H1 (cell line): ENCODE results near the gene DHPS. TPM values are rescaled to one million over a fixed set of nuclear protein-coding genes. Genes with fewer than 3 reads are reported as not detected.

ENCODE experiments used
- CTCF ChIA-PET: fragments of 300-600 bp; sonication (Branson Sonifier 250); formaldehyde crosslinking; loops from one replicate; lab custom pipeline; 2021; ENCODE audit not compliant: partially characterized antibody; lab: Charles Lee
- POLR2A ChIA-PET: fragments of 300-600 bp; sonication (Branson Sonifier 250); formaldehyde crosslinking; loops from one replicate; lab custom pipeline; 2021; ENCODE audit warnings: inconsistent platforms; ENCODE audit not compliant: partially characterized antibody; lab: Charles Lee
- DNase-seq, 2 experiments: peaks; one replicate each; pipeline versions ENCODE4 v3.0.0 to v3.0.0-alpha.2; 2010 to 2022; ENCODE audit warnings: low spot score in 2 of 2, low read depth in 1 of 2, mixed read lengths in 1 of 2
- FAIRE-seq: peaks from 2 replicates; lab custom pipeline; 2011; peaks lifted over from hg19 to GRCh38; lab: Jason Lieb, UNC
- H2AFZ ChIP-seq: 2 replicates; pipeline ENCODE4 v1.8.1; 2012; ENCODE audit warnings: low read length, inconsistent platforms
- H2AK5ac ChIP-seq: 2 replicates; pipeline ENCODE4 v1.6.1; 2013; ENCODE audit warnings: low read depth, low read length
- H2BK120ac ChIP-seq: replicated peaks from 2 replicates; pipeline ENCODE3; 2013; ENCODE audit warnings: low read depth, low read length, inconsistent platforms
- H2BK12ac ChIP-seq: 2 replicates; pipeline ENCODE4 v1.6.1; 2013; ENCODE audit warnings: low read depth, low read length
- H2BK15ac ChIP-seq: 2 replicates; pipeline ENCODE4 v1.6.1; 2013; ENCODE audit warnings: low read length
- H2BK20ac ChIP-seq: 2 replicates; pipeline ENCODE4 v1.6.1; 2013; ENCODE audit warnings: low read length
- H2BK5ac ChIP-seq: 2 replicates; pipeline ENCODE4 v1.6.1; 2013; ENCODE audit warnings: low read depth, low read length
- H3K14ac ChIP-seq: 2 replicates; pipeline ENCODE4 v1.6.1; 2013; ENCODE audit warnings: inconsistent platforms; ENCODE audit not compliant: insufficient read length
- H3K18ac ChIP-seq: 2 replicates; pipeline ENCODE4 v1.6.1; 2013; ENCODE audit warnings: low read length; ENCODE audit errors: extremely low read depth
- H3K23ac ChIP-seq: 2 replicates; pipeline ENCODE4 v1.6.1; 2013; ENCODE audit warnings: inconsistent platforms; ENCODE audit not compliant: insufficient read length
- H3K23me2 ChIP-seq: 2 replicates; pipeline ENCODE4 v1.6.1; 2013; ENCODE audit warnings: low read depth, low read length
- H3K27ac ChIP-seq: 2 replicates; pipeline ENCODE4 v1.6.1; 2011; ENCODE audit warnings: low read depth, low read length, inconsistent platforms
- H3K27me3 ChIP-seq, 4 experiments: replicated peaks in 1 of 4; 1 replicate in 1 of 4; 2 replicates in 3 of 4; pipeline versions ENCODE4 v1.6.1 to v1.8.1; 2011 to 2013; ENCODE audit warnings: low read length in 3 of 4, mild to moderate bottlenecking in 3 of 4, inconsistent platforms in 2 of 4, mixed read lengths in 2 of 4, moderate library complexity in 1 of 4; ENCODE audit not compliant: control insufficient read depth in 3 of 4, insufficient read depth in 3 of 4; ENCODE audit errors: extremely low read depth in 1 of 4
- H3K36me3 ChIP-seq, 4 experiments: 2 replicates each; pipeline versions ENCODE4 v1.6.1 to v1.8.1; 2011 to 2013; ENCODE audit warnings: mild to moderate bottlenecking in 4 of 4, low read length in 3 of 4, moderate library complexity in 2 of 4, control low read depth in 1 of 4, inconsistent platforms in 1 of 4; ENCODE audit not compliant: insufficient read depth in 4 of 4, control insufficient read depth in 2 of 4
- H3K4ac ChIP-seq: replicated peaks from 2 replicates; pipeline ENCODE3; 2013; ENCODE audit warnings: low read length, low read depth, mixed read lengths, inconsistent platforms; ENCODE audit not compliant: insufficient read length
- H3K4me1 ChIP-seq, 4 experiments: replicated peaks in 1 of 4; 1 replicate in 1 of 4; 2 replicates in 3 of 4; pipeline versions ENCODE4 v1.6.1 to v1.8.1; 2011 to 2013; ENCODE audit warnings: low read length in 3 of 4, inconsistent platforms in 2 of 4, mixed read lengths in 1 of 4; ENCODE audit not compliant: insufficient read depth in 4 of 4, control insufficient read depth in 3 of 4
- H3K4me2 ChIP-seq, 2 experiments: 2 replicates each; pipeline versions ENCODE4 v1.6.1 to v1.8.1; 2011 to 2013; ENCODE audit warnings: low read depth in 2 of 2, low read length in 2 of 2, control low read depth in 1 of 2, inconsistent platforms in 1 of 2, mild to moderate bottlenecking in 1 of 2; ENCODE audit not compliant: insufficient read depth in 1 of 2
- H3K4me3 ChIP-seq, 4 experiments: fragments of 200-600, 300-600 bp in 1 of 4; sonication (generic), shearing (Covaris generic), sonication (Bioruptor Twin) in 1 of 4; 2 replicates each; pipeline versions ENCODE4 v1.5.1 to v1.8.1; 2011 to 2016; ENCODE audit warnings: low read length in 4 of 4, low read depth in 3 of 4, control low read depth in 2 of 4, inconsistent platforms in 2 of 4, mild to moderate bottlenecking in 2 of 4, mixed read lengths in 1 of 4, moderate library complexity in 1 of 4; ENCODE audit not compliant: insufficient read depth in 2 of 4; ENCODE audit errors: extremely low read depth in 1 of 4
- H3K56ac ChIP-seq: replicated peaks from 2 replicates; pipeline ENCODE3; 2013; ENCODE audit warnings: low read depth, mild to moderate bottlenecking, mixed read lengths, low read length, inconsistent platforms; ENCODE audit not compliant: insufficient read length
- H3K79me1 ChIP-seq: 2 replicates; pipeline ENCODE4 v1.6.1; 2013; ENCODE audit warnings: low read depth, low read length, control low read depth
- H3K79me2 ChIP-seq, 2 experiments: 2 replicates each; pipeline versions ENCODE4 v1.6.1 to v1.8.1; 2012 to 2013; ENCODE audit warnings: low read length in 2 of 2, mild to moderate bottlenecking in 2 of 2, inconsistent platforms in 1 of 2; ENCODE audit not compliant: insufficient read depth in 2 of 2, control insufficient read depth in 1 of 2
- H3K9ac ChIP-seq, 4 experiments: replicated peaks in 1 of 4; 1 replicate in 1 of 4; 2 replicates in 3 of 4; pipeline versions ENCODE4 v1.6.1 to v1.8.1; 2011 to 2013; ENCODE audit warnings: low read depth in 3 of 4, low read length in 3 of 4, control low read depth in 2 of 4, mild to moderate bottlenecking in 2 of 4, moderate library complexity in 2 of 4, inconsistent platforms in 1 of 4; ENCODE audit errors: extremely low read depth in 1 of 4
- H3K9me3 ChIP-seq, 2 experiments: 2 replicates each; pipeline versions ENCODE4 v1.6.1 to v1.8.1; 2012 to 2013; ENCODE audit warnings: mild to moderate bottlenecking in 2 of 2, moderate library complexity in 2 of 2, control low read depth in 1 of 2, inconsistent platforms in 1 of 2, low read depth in 1 of 2, low read length in 1 of 2, mixed read lengths in 1 of 2; ENCODE audit not compliant: insufficient read depth in 2 of 2
- H4K20me1 ChIP-seq, 2 experiments: replicated peaks in 1 of 2; 2 replicates each; pipeline versions ENCODE3 to v1.8.1; 2011 to 2013; ENCODE audit warnings: inconsistent platforms in 2 of 2, low read length in 2 of 2, mild to moderate bottlenecking in 1 of 2; ENCODE audit not compliant: insufficient read depth in 2 of 2, control insufficient read depth in 1 of 2
- H4K5ac ChIP-seq: 2 replicates; pipeline ENCODE4 v1.6.1; 2013; ENCODE audit warnings: low read length, low read depth, mixed read lengths, inconsistent platforms; ENCODE audit not compliant: insufficient read length
- H4K8ac ChIP-seq: 2 replicates; pipeline ENCODE4 v1.8.0; 2013; ENCODE audit warnings: mild to moderate bottlenecking, moderate library complexity, low read length, inconsistent platforms; ENCODE audit not compliant: insufficient read depth; ENCODE audit errors: extremely low read depth
- H4K91ac ChIP-seq: replicated peaks from 2 replicates; pipeline ENCODE3; 2013; ENCODE audit warnings: low read length, mixed read lengths, inconsistent platforms; ENCODE audit not compliant: insufficient read length
- BACH1 ChIP-seq: IDR thresholded peaks from 2 replicates; pipeline ENCODE4 v1.6.1; 2012; ENCODE audit warnings: low read length, improper control_type of control experiment
- CEBPB ChIP-seq: IDR thresholded peaks from 2 replicates; pipeline ENCODE4 v1.6.1; 2012; ENCODE audit warnings: low read depth, low read length
- CHD2 ChIP-seq: IDR thresholded peaks from 2 replicates; pipeline ENCODE4 v1.6.1; 2012; ENCODE audit warnings: low read length, improper control_type of control experiment
- CTBP2 ChIP-seq: IDR thresholded peaks from 2 replicates; pipeline ENCODE4 v1.7.0; 2011; ENCODE audit warnings: borderline replicate concordance, mild to moderate bottlenecking, moderate library complexity, mixed read lengths, low read length; ENCODE audit not compliant: insufficient read depth, insufficient read length
- EZH2 ChIP-seq: fragments of 200-600 bp; sonication (generic); IDR thresholded peaks from 2 replicates; pipeline ENCODE4 v1.7.1; 2012; ENCODE audit warnings: low read depth, mild to moderate bottlenecking, moderate library complexity, low read length, inconsistent platforms; ENCODE audit not compliant: severe bottlenecking
- HDAC2 ChIP-seq, 2 experiments: fragments of 300-600 bp in 1 of 2; sonication (generic) in 1 of 2; IDR thresholded peaks; 2 replicates each; pipeline ENCODE4 v1.6.1; 2011 to 2012; ENCODE audit warnings: low read depth in 2 of 2, low read length in 2 of 2, mild to moderate bottlenecking in 2 of 2, moderate library complexity in 2 of 2, borderline replicate concordance in 1 of 2, inconsistent platforms in 1 of 2
- NANOG ChIP-seq: IDR thresholded peaks from 2 replicates; pipeline ENCODE4 v1.6.1; 2011; ENCODE audit warnings: low read length, low read depth, mild to moderate bottlenecking, inconsistent platforms; ENCODE audit not compliant: insufficient read depth, poor library complexity, severe bottlenecking
- SIN3A ChIP-seq, 2 experiments: IDR thresholded peaks in 1 of 2; conservative IDR thresholded peaks in 1 of 2; 2 replicates each; pipeline ENCODE4 v1.6.1; 2011 to 2012; ENCODE audit warnings: low read length in 2 of 2, improper control_type of control experiment in 1 of 2, low read depth in 1 of 2, mild to moderate bottlenecking in 1 of 2
- SIRT6 ChIP-seq: IDR thresholded peaks from one replicate; pipeline ENCODE4 v1.7.1; 2012; ENCODE audit warnings: low read length, inconsistent platforms
- SP2 ChIP-seq: IDR thresholded peaks from 2 replicates; pipeline ENCODE4 v1.6.1; 2012; ENCODE audit warnings: mild to moderate bottlenecking, low read length, inconsistent platforms
- TBP ChIP-seq: IDR thresholded peaks from 2 replicates; pipeline ENCODE4 v1.6.1; 2011; ENCODE audit warnings: low read depth, low read length, improper control_type of control experiment
- WGBS, 2 experiments: shearing (Covaris generic) in 1 of 2; methylation state at CpG; one replicate each; pipeline versions ENCODE4 v1.1.6 to v1.1.7; 2013 to 2015; ENCODE audit warnings: low lambda C conversion rate in 2 of 2, mixed read lengths in 2 of 2, inconsistent platforms in 1 of 2, low coverage in 1 of 2, missing lambda C conversion rate in 1 of 2; ENCODE audit not compliant: insufficient replicate concordance in 2 of 2, insufficient coverage in 1 of 2, insufficient read length in 1 of 2; ENCODE audit errors: extremely low coverage in 1 of 2, missing lambda C conversion rate in 1 of 2; 5-methylcytosine and 5-hydroxymethylcytosine counted together
- polyA plus RNA-seq, 7 experiments: library from polyadenylated mRNA; depleted of rRNA in 3 of 7; stranded (reverse) in 5 of 7; unstranded in 2 of 7; fragments of >200 nt in 5 of 7; fragments of 200-250 nt in 2 of 7; gene quantifications; 1 replicate in 5 of 7; 2 replicates in 1 of 7; 4 replicates in 1 of 7; pipeline versions ENCODE4 v1.2.1 to v1.2.3, GENCODE V29; 2011 to 2013; ENCODE audit warnings: missing spikeins in 2 of 7, mixed read lengths in 2 of 7
- total RNA-seq: library from RNA; stranded (reverse); fragmentation: NEBNext Ultra II Directional; extraction: Animal tissue kit (Norgen Biotek cat#: 25700); gene quantifications from 2 replicates; pipeline ENCODE4 v1.2.1, GENCODE V29; 2021
- TF ChIP-seq, protein P1 (sequence below): IDR thresholded peaks from 2 replicates; pipeline ENCODE4 v1.6.1; 2012; ENCODE audit warnings: low read length, inconsistent platforms

Gene DHPS
- total and polyA plus RNA-seq, 2 of the 8 experiments (the other 6 are each of a cell fraction or from before 2014, with no cell fraction given) = 86.6 to 99.6 TPM

DNA sequence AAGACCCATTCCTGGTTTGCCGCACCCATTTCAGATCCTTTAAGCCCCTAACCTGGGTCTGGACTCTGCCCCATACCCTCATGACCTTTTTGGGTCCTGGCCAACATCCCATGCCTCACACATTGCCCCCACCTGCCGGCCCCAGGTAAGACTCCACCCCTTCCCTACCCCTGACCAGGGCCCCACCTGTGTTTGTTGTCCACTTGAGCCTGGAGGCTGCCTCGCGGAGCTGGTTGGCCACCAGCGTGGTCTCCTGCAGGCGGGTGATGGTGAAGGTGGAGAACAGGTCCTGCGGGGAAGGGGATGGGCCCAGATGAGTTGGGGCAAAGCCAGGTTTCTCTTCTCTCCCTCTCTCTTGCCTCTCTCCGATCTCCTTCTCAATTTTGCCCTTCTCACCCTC is 34.6 kb downstream of the DHPS start:
- Histone ChIP-seq H3K14ac (no peak overlapping the region), H3K4me1 (no peaks in the 10 kb centered on the region), H2AFZ (no peak overlapping the region), H3K23me2 (no peaks in the 10 kb centered on the region), H2BK5ac (no peak overlapping the region), H2BK12ac (no peak overlapping the region), H3K4ac (no peak overlapping the region), H3K36me3 (peaks cover 0 to 4% (median 0%) of the 10 kb centered on the region in 4 experiments; a peak in 2 of 8 replicates), H3K79me1 (no peaks in the 10 kb centered on the region), H3K27me3 (no peaks in the 10 kb centered on the region), H3K4me2 (no peak overlapping the region), H3K9me3 (peaks cover 0 to 4% of the 10 kb centered on the region in 2 experiments; a peak in 1 of 4 replicates), H2BK120ac (no peak overlapping the region), H3K79me2 (no peaks in the 10 kb centered on the region), H3K56ac (no peak overlapping the region), H4K91ac (no peak overlapping the region), H3K9ac (no peak overlapping the region; a peak in 1 of 7 replicates), H3K4me3 (no peak overlapping the region), H4K20me1 (no peaks in the 10 kb centered on the region), H3K27ac (no peak overlapping the region), H4K8ac (no peak overlapping the region), H4K5ac (no peak overlapping the region), H3K18ac (no peak overlapping the region), H2BK15ac (no peak overlapping the region), H3K23ac (no peak overlapping the region), H2BK20ac (no peak overlapping the region), H2AK5ac (no peak overlapping the region)
- CTCF ChIA-PET = interaction anchor here (0.7 to 1.2 kb wide), 6 partner anchors 10 to 324 kb away, joined by 3 to 5 read pairs (median 3); no protein-coding TSS in a partner anchor
- POLR2A ChIA-PET = interaction anchor here (0.6 to 2.5 kb wide), 8 partner anchors 9 to 208 kb away, joined by 3 to 9 read pairs (median 3); partner anchors contain the start of genes DHPS, ZNF490 and ZNF791
- no peak for FAIRE-seq
- no peak for DNase-seq
- 77% methylated on average over 6 of the region's 8 CpGs; no CpG with 5 or more reads in 1 of the 2 experiments for WGBS, 2 experiments
- TF ChIP-seq SIRT6 = no peak
- no peak for TF ChIP-seq TBP
- no peak for TF ChIP-seq CEBPB
- no peak for TF ChIP-seq HDAC2 (IDR thresholded peaks at IDR 0.05; ENCODE audit: borderline replicate concordance in 1 of 2, low read depth in 2 of 2, low read length in 2 of 2)
- no peak for TF ChIP-seq SP2
- TF ChIP-seq CHD2 = no peak
- no peak for TF ChIP-seq BACH1
- TF ChIP-seq, protein P1, sequence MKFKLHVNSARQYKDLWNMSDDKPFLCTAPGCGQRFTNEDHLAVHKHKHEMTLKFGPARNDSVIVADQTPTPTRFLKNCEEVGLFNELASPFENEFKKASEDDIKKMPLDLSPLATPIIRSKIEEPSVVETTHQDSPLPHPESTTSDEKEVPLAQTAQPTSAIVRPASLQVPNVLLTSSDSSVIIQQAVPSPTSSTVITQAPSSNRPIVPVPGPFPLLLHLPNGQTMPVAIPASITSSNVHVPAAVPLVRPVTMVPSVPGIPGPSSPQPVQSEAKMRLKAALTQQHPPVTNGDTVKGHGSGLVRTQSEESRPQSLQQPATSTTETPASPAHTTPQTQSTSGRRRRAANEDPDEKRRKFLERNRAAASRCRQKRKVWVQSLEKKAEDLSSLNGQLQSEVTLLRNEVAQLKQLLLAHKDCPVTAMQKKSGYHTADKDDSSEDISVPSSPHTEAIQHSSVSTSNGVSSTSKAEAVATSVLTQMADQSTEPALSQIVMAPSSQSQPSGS = no peak
- no peak for TF ChIP-seq CTBP2
- TF ChIP-seq NANOG = no peak
- no peak for TF ChIP-seq SIN3A (conservative IDR thresholded peaks at IDR 0.05 in 1 of 2, IDR thresholded peaks at IDR 0.05 in 1 of 2; ENCODE audit: low read depth in 1 of 2, low read length in 2 of 2)
- TF ChIP-seq EZH2 = no peak
